GM12875 (cell line): ENCODE measurements around the gene BBX.

Experiments
- H3K4me3 ChIP-seq: one replicate; pipeline ENCODE4 v1.5.1; 2011; ENCODE audit warnings: low read depth, low read length, control low read depth
- CTCF ChIP-seq: IDR thresholded peaks from 2 replicates; pipeline ENCODE4 v1.5.1; 2011; ENCODE audit warnings: low read depth, mild to moderate bottlenecking, control low read depth, inconsistent platforms, low read length, moderate library complexity, borderline replicate concordance; ENCODE audit not compliant: insufficient read depth

The BBX gene

DNA sequence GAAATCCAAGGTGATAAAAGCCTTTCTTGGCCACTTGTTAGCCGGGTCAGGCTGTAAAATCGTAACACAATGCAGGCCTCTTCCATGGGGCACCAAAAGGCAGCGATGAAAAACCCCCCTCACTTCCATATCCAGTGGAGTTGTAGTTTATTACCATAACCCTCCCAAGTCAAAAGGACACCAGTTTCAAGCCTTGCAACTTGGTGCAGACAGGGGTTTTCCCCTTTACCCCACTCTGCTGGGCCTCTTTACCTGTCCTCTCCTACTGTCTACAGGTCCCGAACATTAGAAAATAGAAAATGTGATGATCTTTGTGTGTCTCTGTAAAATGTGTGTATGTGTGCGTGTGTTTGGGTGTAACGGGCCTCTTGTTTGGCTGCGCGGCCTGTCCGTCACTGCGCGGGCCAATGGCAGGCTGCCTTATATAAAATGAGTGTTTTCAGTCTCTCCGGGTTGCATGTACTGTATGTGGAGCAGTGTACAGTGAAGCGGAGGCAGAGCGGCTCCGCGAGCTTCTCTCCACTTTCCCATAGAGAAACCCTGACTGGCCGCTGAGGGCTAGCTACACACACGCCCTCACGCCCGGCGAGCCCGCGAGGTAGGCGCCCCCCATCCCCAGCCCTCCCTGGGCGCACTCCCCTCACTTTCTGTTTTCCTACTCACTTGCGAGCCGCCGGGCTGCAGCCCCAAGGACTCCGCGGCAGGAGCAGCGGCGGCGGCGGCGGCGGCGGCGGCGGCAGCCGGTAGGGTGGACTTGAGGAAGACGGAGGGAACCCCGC is at the start of gene BBX:
TSS of gene BBX (plus strand) at position 453 of the 779 bp plus-strand sequence. CDS start 187,499 bp downstream, outside the sequence.
- no peak for TF ChIP-seq CTCF
- peak within 1 kb of the TSS; percentile 66 for H3K4me3 ChIP-seq

GRCh38 chr3:107476462-107476861 is 46.3 kb upstream of the BBX start:
- TF ChIP-seq CTCF: no peak
- no peak overlapping the region for H3K4me3 ChIP-seq

GRCh38 chr3:107487490-107487889 is 35.3 kb upstream of the BBX start:
- no peak overlapping the region for H3K4me3 ChIP-seq
- no peak for TF ChIP-seq CTCF

DNA sequence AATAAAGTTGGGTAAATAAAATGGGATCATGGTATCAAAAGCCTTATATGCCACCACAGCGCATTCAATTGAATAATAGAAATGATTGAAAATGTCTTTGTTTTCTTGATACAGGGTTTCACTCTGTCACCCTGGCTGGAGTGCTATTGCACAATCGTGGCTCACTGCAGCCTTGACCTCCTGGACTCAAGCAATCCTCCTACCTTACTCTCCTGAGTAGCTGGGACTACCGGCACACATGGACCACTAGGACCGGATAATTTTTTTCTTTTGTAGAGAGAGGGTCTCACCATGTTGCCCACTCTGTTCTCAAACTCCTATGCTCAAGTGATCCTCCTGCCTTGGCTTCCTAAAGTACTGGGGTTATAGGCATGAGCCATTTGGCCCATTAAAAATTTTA is 33.8 kb upstream of the BBX start:
- TF ChIP-seq CTCF: no peak
- no peak overlapping the region for H3K4me3 ChIP-seq

GRCh38 chr3:107493134-107493533 is 29.6 kb upstream of the BBX start:
- no peak overlapping the region for H3K4me3 ChIP-seq
- TF ChIP-seq CTCF: no peak

GRCh38 chr3:107496855-107497254 is 25.9 kb upstream of the BBX start:
- no peak for TF ChIP-seq CTCF
- H3K4me3 ChIP-seq: no peak overlapping the region

DNA sequence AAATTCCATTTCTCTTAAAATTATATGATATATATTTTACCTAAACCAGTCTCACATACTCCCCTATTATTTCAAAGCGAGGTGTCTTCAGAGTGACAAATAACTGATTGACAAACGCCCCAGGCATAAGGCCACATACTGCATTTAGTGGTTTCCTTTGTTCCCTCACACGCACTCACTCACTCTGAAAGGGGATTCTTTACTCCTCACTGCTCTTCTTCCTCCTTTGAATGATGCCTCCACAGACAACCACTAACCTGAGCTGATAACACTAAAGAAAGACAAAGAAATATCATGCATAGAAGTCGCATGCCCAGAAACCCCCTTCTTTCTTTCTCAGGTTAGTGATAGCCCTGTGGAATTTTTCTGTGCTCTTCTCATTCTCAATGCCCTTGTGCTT is 24.1 kb upstream of the BBX start:
- TF ChIP-seq CTCF: no peak
- H3K4me3 ChIP-seq: no peak overlapping the region
